ENCODE results near the gene ENAH. TPM values are rescaled to one million over a fixed set of nuclear protein-coding genes. Genes with fewer than 3 reads are reported as not detected.

The ENAH gene
- polyA plus RNA-seq, 1 of the 3 experiments (the other 2 are of a cell fraction) = 48.9 TPM

GRCh38 chr1:225470211-225471108 lies 182.5 kb downstream of the ENAH start (continued):
- TF ChIP-seq REST (IDR thresholded peaks at IDR 0.05; ENCODE audit: low read depth, low read length) (no peak), CHD2 (IDR thresholded peaks at IDR 0.05; ENCODE audit: low read length, partially characterized antibody) (no peak), SMC3 (IDR thresholded peaks at IDR 0.05; ENCODE audit: low read depth, low read length) (no peak), FOSL2 (IDR thresholded peaks at IDR 0.05; ENCODE audit: borderline replicate concordance, low read depth) (no peak), EZH2phosphoT487 (IDR thresholded peaks at IDR 0.05; ENCODE audit: borderline replicate concordance, low read depth) (no peak), NRF1 (IDR thresholded peaks at IDR 0.05; ENCODE audit: low read depth, low read length) (no peak), CTCF (IDR thresholded peaks at IDR 0.05) (no peak)

GRCh38 chr1:225469051-225469450 lies 183.9 kb downstream of the ENAH start:
- no peak overlapping the region for H2AFZ ChIP-seq (ENCODE audit: low read depth)
- CTCF ChIA-PET = interaction anchor here (0.7 to 7.3 kb wide), 4 partner anchors 15 to 518 kb away, joined by 3 to 130 read pairs (median 7); no protein-coding TSS in a partner anchor
- POLR2A ChIA-PET = no interaction called here

More at GRCh38 chr1:225469051-225469450, 183.9 kb downstream of the ENAH start:
- H4K20me1 ChIP-seq (ENCODE audit: insufficient read depth) = no peaks in the 10 kb centered on the region
- 68% methylated on average over 5 of the region's 5 CpGs for WGBS (ENCODE audit: low lambda C conversion rate)
- no peaks in the 10 kb centered on the region; a peak in 2 of 4 replicates for H3K4me1 ChIP-seq (ENCODE audit: control insufficient read depth in 1 of 2, insufficient read depth in 2 of 2, low read depth in 1 of 2, low read length in 1 of 2)
- no peak overlapping the region for H3K9ac ChIP-seq
- H3K4me3 ChIP-seq (ENCODE audit: low read depth in 2 of 2, low read length in 1 of 2) = no peak overlapping the region
- no peaks in the 10 kb centered on the region for H3F3A ChIP-seq (replicated peaks; ENCODE audit: insufficient read depth)
- TF ChIP-seq POLR2AphosphoS5 (IDR thresholded peaks at IDR 0.05; ENCODE audit: low read depth, low read length) (no peak), CTCF (IDR thresholded peaks at IDR 0.05) (no peak), FOXM1 (IDR thresholded peaks at IDR 0.05; ENCODE audit: low read depth) (no peak), GATA2 (CRISPR knock-in tag; IDR thresholded peaks at IDR 0.05) (no peak), NRF1 (IDR thresholded peaks at IDR 0.05; ENCODE audit: low read depth, low read length) (no peak), FOSL2 (IDR thresholded peaks at IDR 0.05; ENCODE audit: borderline replicate concordance, low read depth) (no peak), MAX (IDR thresholded peaks at IDR 0.05; ENCODE audit: low read depth) (no peak), RAD21 (IDR thresholded peaks at IDR 0.05; ENCODE audit: low read length) (no peak), USF2 (IDR thresholded peaks at IDR 0.05; ENCODE audit: borderline replicate concordance, low read depth, low read length) (no peak), FOXJ3 (CRISPR knock-in tag; IDR thresholded peaks at IDR 0.05) (no peak), MXI1 (IDR thresholded peaks at IDR 0.05; ENCODE audit: low read depth, low read length) (no peak), CHD2 (IDR thresholded peaks at IDR 0.05; ENCODE audit: low read length, partially characterized antibody) (no peak), ZBTB33 (IDR thresholded peaks at IDR 0.05; ENCODE audit: borderline replicate concordance, low read depth) (no peak), EP300 (IDR thresholded peaks at IDR 0.05; ENCODE audit: borderline replicate concordance in 1 of 2, low read depth in 1 of 2, low read length in 1 of 2) (no peak)
- no peaks in the 10 kb centered on the region for H3K9me2 ChIP-seq
- DNase-seq = no peak
- H3K9me3 ChIP-seq = no peaks in the 10 kb centered on the region
- H3K79me2 ChIP-seq (ENCODE audit: insufficient read depth) = no peaks in the 10 kb centered on the region
- H3K4me2 ChIP-seq = no peak overlapping the region
- no peaks in the 10 kb centered on the region for H3K36me3 ChIP-seq (replicated peaks in 1 of 2; ENCODE audit: control insufficient read depth in 1 of 2, insufficient read depth in 2 of 2, low read length in 1 of 2)
- no peak overlapping the region for H3K27ac ChIP-seq (ENCODE audit: low read depth in 2 of 2, low read length in 1 of 2)
- no peaks in the 10 kb centered on the region for H3K27me3 ChIP-seq (ENCODE audit: insufficient read depth)
